Measurements from ENCODE around the gene ARTN.
A peak's percentile ranks its signal among the peaks of the same experiment; 100 is the strongest.

Gene ARTN

GRCh38 chr1:43974443-43975248 is 41.0 kb downstream of the ARTN start, which contains the start of gene ATP6V0B:
ATP6V0B (plus strand) TSS chr1:43974960; CDS start chr1:43975041, 81 bp downstream.
- peak; percentile 92 to 95 for DNase-seq

- peak in 1 of 2 donors; percentile 34 for DNase-seq
Measured at GRCh38 chr1:43975249-43975961, 41.8 kb downstream of the ARTN start.

DNA sequence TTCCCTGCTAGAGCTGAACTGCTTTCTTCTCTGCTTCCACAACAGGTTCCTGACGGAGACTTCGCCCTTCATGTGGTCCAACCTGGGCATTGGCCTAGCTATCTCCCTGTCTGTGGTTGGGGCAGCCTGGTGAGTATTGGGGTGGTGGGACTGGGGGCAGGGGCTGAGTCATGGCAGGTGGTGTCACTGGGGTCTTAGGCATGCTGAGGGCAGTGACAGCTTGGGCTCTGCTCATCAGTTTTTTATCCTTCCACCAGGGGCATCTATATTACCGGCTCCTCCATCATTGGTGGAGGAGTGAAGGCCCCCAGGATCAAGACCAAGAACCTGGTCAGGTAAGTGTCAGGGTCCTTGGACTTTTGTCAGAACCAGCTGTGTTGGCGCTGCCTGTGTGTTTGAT is 42.4 kb downstream of the ARTN start:
- no peak for DNase-seq

GRCh38 chr1:43976890-43977289 is 43.3 kb downstream of the ARTN start:
- DNase-seq, result no peak

DNA sequence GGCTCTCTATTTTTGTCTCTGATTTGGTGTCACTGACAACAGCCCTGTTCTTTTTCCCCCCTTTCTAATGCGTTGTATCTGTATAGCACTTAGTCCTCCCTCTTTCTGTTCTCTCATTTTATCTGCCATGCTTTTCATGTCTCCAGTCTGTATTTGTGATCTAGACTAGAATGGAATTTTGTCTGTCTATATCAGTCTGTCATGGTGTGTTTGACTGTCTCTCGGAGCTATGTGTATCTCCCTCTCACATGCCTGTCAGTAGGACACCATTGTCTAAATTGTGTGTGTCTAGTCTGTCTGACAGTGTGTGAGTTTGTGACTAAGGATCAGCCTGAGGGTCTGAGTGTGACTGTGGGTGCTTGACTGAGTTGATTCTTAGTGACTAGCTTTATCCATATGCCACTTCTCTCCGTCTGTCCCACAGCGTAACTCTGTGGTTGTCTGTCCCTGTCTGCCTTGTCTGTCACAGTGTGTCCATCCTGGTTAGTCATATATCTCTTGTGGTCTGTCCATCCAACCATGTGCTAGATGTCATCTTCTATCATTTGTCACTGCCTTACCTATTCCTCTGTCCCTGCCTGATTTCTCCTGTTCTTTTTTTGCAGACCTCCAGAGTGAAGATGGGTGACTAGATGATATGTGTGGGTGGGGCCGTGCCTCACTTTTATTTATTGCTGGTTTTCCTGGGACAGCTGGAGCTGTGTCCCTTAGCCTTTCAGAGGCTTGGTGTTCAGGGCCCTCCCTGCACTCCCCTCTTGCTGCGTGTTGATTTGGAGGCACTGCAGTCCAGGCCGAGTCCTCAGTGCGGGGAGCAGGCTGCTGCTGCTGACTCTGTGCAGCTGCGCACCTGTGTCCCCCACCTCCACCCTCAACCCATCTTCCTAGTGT is 44.0 kb downstream of the ARTN start:
- DNase-seq, result no peak

DNA sequence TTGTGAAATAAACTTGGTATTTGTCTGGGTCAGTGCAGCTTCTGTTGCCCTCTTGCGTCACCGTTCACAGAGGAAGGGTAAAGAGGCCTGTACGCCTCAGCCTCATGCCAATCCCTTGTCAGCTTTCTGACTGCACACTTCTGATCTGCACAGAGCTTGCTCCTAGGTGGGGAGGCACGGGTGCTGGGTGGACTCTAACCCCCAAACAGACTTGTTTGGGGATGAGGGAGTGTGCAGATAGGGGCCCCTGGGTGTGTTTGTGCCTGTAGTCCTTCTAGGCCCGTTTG is 44.6 kb downstream of the ARTN start:
- DNase-seq, result no peak

GRCh38 chr1:43978551-43979260 is 45.1 kb downstream of the ARTN start, which contains the start of gene B4GALT2:
B4GALT2 (plus strand) TSS chr1:43979210; CDS start chr1:43981161, 1,951 bp downstream.
- peak in 1 of 2 donors; percentile 26 for DNase-seq

GRCh38 chr1:43979261-43979527 is 45.6 kb downstream of the ARTN start:
- no peak for DNase-seq

- peak in 1 of 2 donors; percentile 15 for DNase-seq
Measured at GRCh38 chr1:43979528-43980254, 46.1 kb downstream of the ARTN start.

- DNase-seq, result no peak
Measured at GRCh38 chr1:43980255-43981134, 46.9 kb downstream of the ARTN start.

GRCh38 chr1:43981135-43981491 is 47.5 kb downstream of the ARTN start:
- no peak for DNase-seq

- DNase-seq, result no peak
Measured at GRCh38 chr1:43981636-43982035, 48.0 kb downstream of the ARTN start.

GRCh38 chr1:43982241-43982640 is 48.6 kb downstream of the ARTN start:
- DNase-seq, result no peak

GRCh38 chr1:43982808-43983207 is 49.2 kb downstream of the ARTN start:
- DNase-seq, result no peak

DNA sequence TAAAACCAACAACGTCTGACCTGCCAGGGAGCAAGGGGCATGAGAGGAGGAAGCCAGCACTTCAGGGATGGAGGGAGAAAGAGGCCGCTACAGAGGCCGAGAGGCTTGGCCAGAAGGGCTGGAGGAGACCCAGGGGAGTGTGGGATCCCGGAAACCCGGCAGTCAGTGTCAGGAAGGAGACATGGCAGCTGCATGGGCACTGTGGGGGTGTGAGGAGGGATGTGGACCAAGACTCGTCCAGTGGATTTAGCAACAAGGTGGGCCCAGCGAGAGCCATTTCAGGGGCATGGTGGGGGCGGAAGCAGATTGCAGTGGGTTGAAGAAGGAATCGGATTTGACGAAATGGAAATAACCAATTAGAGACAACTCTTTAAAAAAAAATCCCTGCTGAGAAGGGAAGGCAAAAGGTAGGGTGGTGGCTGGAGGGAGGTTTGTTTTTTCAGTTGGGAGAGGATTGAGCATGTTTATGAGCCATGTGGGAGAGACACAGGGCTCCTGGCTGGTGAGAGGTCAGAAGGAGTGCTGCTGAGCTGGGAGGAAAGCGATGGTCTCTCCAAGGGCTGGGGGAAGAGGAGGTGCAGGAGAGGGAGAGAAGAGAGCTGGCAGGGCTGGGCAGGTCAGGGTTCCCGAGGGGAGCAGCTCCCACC is 49.8 kb downstream of the ARTN start:
- no peak for DNase-seq

- DNase-seq, result no peak
Measured at GRCh38 chr1:43984855-43985254, 51.3 kb downstream of the ARTN start.

GRCh38 chr1:43985984-43986595 is 52.5 kb downstream of the ARTN start:
- no peak for DNase-seq

DNA sequence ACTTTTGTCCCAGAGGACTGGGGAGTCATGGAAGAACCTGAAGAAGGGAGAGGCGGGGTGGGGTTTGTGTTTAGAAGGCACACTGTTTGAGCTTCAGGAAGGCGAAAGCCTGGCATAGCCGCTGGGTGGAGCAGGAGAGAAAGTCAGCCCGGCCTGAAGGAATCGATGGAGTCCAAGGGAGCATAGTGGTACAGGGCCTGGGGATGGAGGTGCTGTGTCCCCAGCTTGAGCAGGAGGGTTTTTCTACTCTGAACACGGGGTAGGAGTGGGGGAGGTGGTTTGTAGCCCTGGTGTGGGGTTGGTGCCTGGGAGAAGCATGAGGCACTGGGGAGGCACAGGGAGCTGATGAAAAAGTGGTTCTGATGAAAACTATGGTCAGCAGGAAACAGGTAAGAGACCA is 53.1 kb downstream of the ARTN start:
- DNase-seq, result no peak

Data from hippocampal formation (tissue), 2 donors.